Measurements from ENCODE around the gene NTN5.
"Not testable (repeated sequence)": the region's sequence is repeated elsewhere in the genome, so short reads cannot be mapped to it uniquely, and the experiment has no call there.

Gene NTN5, protein sequence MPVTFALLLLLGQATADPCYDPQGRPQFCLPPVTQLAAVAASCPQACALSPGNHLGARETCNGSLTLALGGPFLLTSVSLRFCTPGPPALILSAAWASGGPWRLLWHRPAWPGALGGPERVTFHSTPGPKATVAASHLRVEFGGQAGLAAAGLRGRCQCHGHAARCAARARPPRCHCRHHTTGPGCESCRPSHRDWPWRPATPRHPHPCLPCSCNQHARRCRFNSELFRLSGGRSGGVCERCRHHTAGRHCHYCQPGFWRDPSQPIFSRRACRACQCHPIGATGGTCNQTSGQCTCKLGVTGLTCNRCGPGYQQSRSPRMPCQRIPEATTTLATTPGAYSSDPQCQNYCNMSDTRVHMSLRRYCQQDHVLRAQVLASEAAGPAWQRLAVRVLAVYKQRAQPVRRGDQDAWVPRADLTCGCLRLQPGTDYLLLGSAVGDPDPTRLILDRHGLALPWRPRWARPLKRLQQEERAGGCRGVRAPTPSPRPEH

GRCh38 chr19:48672994-48673393 is at the start of gene NTN5:
Gene NTN5, minus strand, starts transcription at chr19:48673017. Its CDS starts 2,031 bp downstream, at chr19:48670986.
- no peak for DNase-seq

DNA sequence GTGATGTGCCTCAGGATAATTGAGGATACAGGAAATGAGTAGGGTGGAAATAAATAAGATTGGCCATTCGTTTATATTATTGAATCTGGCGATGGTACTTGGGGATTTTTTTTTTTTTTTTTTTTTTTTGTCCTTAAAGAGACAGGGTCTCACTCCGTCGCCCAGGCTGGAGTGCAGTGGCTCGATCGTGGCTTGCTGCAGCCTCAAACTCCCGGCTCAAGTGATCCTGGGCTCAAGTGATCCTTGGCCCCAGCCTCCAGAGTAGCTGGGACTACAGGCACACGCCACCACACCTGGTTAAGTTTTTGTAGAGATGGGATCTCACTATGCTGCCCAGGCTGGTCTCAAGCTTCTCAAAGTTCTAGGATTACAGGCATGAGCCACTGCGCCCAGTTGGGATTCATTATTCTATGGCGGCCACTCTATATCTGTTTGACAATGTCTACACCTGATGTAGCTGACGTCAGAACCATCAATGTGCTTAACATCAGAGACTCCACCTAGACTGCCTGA is 49.4 kb upstream of the NTN5 start:
- DNase-seq = no peak

GRCh38 chr19:48720613-48721296 is 47.9 kb upstream of the NTN5 start:
- peak; percentile 99 for DNase-seq

DNA sequence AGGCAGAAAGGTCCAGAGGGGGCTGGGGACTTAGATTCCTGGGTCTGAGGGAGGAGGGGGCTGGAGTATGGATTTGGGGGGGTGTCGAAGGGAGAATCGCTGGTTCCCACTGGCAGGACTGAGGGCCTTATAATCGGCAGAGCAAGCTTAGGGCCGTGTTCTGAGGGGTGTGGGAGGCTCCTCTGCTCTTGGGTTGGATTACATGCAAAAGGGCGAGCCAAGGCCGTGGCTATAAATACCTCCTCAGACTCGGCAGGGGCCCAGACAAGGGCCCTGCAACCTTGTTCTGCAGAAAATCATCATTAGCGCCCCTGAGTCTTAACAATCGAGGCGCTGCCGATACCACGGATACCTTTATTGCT is 47.4 kb upstream of the NTN5 start:
- DNase-seq = no peak

DNA sequence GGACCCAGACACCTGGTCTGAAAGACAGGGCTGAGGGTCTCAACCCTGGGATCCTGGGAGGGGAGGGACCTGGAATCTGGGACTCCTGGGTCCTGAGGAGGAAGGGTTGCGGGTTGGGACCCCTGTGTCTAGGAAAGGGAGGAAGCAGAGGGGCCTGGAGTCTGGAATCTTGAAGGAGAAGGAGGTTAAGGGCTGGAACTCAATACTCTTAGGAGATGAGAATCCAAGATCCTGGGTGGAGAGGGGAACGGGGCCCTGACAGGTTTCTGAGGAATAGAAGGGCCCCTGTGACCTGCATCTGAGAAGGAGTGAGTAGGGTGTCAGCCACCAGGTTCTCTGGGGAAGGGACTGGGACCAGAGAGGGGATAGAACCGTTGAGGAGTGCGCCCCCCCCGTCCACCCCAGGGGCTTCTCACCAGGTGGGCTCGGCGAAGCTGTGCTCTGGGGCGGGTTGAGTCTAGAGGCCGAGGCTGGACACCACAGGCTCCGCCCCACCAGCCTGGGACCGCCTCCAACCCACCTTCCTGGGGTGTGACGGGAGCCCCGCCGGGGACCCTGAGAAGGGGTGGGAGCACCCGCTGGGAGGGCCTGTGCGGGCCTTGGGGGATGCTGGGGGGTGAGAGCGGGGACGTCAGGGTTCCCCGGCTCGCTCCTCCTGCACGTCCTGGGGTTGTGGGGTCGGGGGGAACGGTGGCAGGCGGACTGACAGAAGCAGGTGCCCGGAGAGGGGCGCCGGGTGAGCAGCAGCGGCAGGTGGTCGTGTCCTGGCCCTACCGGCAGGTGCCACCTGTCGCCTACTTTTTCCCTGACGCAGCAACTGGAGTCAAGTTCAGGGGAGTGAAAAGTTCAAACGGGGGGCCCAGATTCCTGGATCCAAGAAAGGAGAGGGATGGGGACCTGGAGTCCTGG is 46.7 kb upstream of the NTN5 start, which contains the start of gene MAMSTR:
Gene MAMSTR (minus strand): TSS at position 463 of the 909 bp plus-strand sequence. CDS start 694 bp downstream, outside the sequence.
- no peak for DNase-seq

DNA sequence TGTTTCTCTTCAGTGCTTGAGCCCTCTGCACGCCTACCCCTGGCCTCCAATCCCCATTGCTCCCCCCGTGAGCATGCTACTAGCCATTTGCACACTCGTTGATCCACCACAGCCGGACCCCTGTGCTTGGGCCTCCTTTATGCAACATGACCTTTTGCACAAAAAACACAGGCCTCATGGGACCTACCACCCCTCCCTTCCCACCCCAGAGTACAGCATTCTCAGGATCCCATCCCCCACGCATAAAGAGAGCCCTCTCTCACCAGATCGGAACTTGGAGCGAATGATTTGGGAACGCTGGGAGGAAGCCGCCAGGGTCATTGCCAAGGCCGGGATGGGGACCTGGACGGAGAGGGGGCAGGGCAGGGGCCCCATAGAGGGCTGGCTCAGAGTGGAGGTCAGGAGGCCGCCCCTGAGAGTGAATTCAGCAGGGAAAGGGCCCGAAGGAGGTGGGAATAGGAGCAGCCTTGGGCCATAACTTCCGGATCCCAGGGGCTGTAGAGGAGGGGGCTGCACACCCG is 46.0 kb upstream of the NTN5 start:
- DNase-seq = no peak

DNA sequence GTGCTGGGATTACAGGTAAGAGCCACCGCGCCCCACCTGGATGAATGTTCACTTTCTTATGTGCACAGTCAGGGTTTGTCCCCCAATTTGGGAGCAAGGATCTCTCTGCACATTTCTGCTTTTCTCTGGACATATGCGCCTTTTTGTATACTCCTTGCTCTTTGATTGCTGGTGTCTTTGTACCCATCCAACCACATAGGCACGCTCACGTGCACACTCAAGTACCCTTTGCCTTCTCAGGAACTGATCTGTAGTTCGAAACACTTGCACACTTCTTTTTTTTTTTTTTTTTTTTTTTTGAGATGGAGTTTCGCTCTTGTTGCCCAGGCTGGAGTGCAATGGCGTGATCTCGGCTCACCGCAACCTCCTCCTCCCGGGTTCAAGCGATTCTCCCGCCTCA is 45.3 kb upstream of the NTN5 start:
- not testable (repeated sequence) for DNase-seq

DNA sequence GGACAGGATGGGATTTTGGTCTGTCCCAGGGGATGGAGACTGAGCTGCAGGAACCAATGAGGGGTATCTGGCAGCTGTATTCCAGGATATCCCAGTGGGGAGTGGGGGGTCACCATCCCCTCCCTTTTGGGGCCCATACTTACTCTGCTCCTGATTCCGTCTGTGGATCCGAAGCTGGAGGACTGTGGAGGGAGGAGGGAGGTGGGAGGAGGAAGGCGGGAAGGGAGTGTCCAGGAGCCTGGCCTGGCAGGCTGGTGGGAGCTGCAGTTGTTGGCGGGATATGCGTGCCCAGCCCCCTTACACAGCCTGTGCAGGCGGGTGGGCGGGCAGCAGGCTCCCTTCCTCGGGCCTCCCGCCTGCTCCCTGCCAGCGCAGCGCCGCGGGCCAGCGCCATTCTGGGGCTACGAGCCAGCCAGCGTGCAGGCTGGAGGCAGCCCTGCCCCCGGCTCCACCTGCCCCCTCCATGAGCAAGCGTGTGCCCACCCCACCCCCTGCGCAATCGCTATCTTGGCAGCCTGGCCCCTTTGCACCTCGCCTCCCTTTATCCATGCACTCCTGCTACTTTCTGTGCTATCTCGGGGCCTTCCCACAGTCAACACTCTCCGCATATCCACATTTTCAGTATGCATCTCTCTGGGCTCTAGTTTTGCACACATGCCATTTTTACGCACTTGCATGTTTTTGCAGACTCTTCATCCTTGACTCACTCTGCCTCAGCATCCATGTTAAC is 43.9 kb upstream of the NTN5 start:
- peak; percentile 86 for DNase-seq

GRCh38 chr19:48715681-48716171 is 42.9 kb upstream of the NTN5 start:
- DNase-seq = no peak

GRCh38 chr19:48714759-48715675 is 42.2 kb upstream of the NTN5 start:
- DNase-seq = no peak

GRCh38 chr19:48713864-48714755 is 41.3 kb upstream of the NTN5 start:
- peak; percentile 93 for DNase-seq

- no peak for DNase-seq
Observed at GRCh38 chr19:48713041-48713863, 40.4 kb upstream of the NTN5 start.

GRCh38 chr19:48711106-48711662 is 38.4 kb upstream of the NTN5 start:
- no peak for DNase-seq

- DNase-seq = no peak
Observed at GRCh38 chr19:48708471-48708870, 35.7 kb upstream of the NTN5 start.

DNA sequence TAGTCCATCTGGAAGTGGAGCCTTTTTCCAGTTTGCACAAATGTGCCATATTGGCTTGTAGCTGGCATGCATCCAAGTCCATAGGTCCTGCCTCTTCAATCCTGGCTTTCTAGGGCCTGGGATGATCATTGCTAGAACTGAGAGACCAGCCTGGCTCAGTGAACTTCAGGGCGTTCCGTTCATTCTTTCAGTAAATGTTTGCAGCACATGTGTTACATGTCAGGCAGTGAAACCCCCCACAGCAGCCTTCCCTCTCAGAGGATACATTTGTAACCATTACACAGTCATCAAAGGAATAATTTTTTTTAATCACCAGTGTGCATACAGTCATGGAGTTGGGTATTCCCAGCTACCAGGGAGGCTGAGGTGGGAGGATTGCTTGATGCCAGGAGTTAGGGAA is 32.6 kb upstream of the NTN5 start:
- no peak for DNase-seq

- no peak for DNase-seq
Observed at GRCh38 chr19:48703316-48703715, 30.5 kb upstream of the NTN5 start.

DNA sequence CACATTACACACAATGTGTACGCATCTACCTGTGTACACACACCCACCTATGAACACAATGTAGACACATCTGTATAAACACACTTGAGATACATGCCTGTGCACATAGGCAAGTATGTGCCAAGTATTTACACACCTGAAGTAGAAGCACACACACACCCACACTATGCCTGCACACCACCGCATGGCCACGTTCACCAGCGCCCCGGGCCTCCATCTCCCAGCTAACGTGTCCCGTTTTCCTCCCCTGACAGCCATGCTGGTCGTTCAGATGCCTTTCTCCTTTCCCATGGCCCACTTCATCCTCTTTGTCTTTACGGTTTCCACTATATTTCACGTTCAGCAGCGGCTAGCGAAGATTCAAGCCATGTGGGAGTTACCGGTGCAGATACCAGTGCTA is 29.9 kb upstream of the NTN5 start:
- DNase-seq = no peak

DNA sequence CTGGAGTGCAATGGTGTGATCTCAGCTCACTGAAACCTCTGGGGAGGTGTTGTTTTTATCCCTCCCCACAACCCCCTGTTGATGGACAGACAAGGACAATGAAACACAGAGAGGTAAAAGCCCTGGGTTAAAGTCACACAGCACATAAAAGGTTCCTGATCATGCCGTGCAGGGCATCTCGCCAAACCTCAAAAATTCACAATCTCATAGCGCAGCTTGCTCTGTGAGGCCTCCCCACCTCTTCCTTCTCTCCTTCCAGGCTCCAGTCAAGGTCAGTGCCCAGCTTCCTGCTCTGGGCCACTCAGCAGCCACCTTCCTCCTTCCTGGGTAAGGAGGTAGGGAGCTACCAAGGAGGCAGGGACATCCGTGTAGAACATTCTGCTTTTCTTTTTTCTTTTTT is 25.2 kb upstream of the NTN5 start:
- no peak for DNase-seq

Data from NCI-H446 treated with DMSO at 0.1 percent for 48 hours (cell line).